ENCODE results near the gene ICAM1. TPM values are rescaled to one million over a fixed set of nuclear protein-coding genes. Genes with fewer than 3 reads are reported as not detected.

Gene ICAM1
- total RNA-seq, 1 donor from 2014 or later = 6.4 TPM

DNA sequence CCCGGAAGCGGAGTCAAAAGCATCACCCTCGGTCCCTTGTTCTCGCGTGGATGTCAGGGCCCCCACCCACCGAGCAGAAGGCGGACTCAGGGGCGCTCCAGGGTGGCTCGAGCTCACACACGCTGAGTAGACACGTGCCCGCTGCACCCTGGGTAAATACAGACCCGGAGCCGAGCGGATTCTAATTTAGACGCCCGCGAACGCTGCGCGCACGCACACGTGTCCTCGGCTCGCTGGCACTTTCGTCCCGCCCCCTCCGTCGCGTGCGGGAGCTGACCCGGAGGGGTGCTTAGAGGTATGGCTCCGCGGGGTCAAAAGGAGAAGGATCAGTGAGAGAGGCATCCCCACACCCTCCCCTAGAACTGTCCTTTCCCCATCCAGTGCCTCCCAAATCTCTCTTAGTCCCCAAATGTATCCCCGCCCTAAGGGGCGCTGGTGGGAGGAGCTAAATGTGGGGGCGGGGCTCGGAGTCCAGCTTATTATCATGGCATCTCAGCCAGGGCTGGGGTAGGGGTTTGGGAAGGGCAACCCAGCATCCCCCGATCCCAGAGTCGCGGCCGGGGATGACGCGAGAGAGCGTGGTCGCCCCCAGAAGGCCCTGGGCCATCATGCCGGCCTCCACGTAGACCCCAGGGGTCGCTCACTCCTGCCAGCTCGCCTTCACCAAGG lies 18.4 kb downstream of the ICAM1 start:
- intact Hi-C loops (cut with DNase I) = no loop called here
- DNase-seq = no peak
- ATAC-seq (ENCODE audit: poor library complexity) = no peak

DNA sequence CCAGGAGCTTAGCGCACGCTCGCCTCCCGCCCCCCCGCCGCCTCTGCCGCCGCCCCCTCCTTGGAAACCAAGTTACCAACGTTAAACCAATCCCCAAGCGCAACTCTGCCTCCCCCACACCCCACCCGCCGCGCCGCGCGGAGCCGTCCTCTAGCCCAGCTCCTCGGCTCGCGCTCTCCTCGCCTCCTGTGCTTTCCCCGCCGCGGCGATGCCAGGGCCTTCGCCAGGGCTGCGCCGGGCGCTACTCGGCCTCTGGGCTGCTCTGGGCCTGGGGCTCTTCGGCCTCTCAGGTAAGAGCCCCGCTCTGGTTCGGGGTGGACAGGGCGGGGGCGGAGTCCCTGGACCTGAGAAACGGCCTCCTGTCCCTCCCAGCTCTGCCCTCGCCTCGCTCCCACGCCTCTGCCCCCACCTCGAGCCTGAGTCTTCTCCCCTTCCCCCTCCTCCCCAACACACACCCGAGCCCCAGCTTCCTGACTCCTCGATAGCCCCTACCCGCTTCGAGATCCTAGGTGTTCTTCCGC lies 19.0 kb downstream of the ICAM1 start, which contains the start of gene ICAM5:
Gene ICAM5 (plus strand): TSS at position 117 of the 521 bp plus-strand sequence. CDS start 92 bp downstream, at position 209.
- DNase-seq (no peak), ATAC-seq (ENCODE audit: poor library complexity) (no peak)
- intact Hi-C loops (cut with DNase I) = no loop called here

DNA sequence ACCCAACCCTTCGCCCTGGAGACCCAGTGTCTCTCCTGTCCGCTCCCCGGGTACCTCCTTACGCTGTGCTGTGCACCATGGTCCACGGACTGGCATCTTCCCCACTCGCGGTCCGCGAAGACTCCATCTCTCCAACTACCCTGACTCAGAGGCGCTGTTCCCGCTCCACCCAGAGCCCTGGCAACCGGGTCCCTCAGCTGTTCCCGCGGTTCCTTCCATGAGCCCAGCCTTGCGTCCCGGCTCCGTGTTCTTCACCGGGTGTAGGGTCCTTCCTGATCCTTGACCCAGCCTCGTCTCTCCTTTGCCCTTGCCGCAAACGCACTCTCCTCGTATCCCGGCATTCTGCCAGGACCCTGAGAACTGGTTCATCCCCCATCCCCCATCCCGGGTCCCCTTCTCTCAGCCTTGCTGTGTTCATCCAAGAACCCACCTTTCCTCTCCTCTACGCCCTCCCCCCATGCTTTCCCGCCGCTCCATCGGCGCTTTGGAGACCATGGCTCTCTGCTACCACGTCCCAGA lies 19.5 kb downstream of the ICAM1 start:
- ATAC-seq (ENCODE audit: poor library complexity) (no peak), DNase-seq (no peak)
- intact Hi-C loops (cut with DNase I) = no loop called here

DNA sequence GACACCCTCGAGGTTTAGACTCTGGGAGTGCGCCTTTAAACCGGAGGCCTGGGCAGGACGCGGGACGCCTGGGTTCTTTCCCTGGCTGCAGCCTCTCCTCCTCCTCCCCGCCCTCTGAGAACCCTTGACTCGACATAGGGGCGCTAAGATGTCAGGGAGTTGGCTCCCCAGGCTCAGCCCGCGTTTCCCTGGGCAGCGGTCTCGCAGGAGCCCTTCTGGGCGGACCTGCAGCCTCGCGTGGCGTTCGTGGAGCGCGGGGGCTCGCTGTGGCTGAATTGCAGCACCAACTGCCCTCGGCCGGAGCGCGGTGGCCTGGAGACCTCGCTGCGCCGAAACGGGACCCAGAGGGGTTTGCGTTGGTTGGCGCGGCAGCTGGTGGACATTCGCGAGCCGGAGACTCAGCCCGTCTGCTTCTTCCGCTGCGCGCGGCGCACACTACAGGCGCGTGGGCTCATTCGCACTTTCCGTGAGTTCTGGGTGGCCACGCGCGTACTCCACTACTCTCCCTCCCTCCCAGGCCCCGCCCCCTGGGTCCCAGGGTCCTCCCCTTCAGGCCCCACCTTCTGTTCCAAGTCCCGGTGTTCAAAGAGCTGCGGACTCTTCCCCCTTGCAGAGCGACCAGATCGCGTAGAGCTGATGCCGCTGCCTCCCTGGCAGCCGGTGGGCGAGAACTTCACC lies 20.1 kb downstream of the ICAM1 start:
- peak; percentile 83 for DNase-seq
- intact Hi-C loops (cut with DNase I) = no loop called here
- ATAC-seq (ENCODE audit: poor library complexity) = peak; percentile 50

DNA sequence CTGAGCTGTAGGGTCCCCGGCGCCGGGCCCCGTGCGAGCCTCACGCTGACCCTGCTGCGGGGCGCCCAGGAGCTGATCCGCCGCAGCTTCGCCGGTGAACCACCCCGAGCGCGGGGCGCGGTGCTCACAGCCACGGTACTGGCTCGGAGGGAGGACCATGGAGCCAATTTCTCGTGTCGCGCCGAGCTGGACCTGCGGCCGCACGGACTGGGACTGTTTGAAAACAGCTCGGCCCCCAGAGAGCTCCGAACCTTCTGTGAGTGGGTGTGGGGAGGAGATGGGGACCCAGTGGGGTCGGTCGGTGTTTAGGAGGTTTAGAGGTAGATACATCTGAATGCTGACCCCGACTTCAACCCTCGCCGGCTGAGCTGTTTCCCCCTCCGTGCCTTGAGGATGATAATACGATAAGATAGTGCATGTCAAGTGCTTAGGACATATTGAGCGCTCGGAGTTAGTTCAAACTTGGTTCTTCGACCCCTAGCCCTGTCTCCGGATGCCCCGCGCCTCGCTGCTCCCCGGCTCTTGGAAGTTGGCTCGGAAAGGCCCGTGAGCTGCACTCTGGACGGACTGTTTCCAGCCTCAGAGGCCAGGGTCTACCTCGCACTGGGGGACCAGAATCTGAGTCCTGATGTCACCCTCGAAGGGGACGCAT lies 20.8 kb downstream of the ICAM1 start:
- no peak for DNase-seq
- intact Hi-C loops (cut with DNase I) = no loop called here
- no peak for ATAC-seq (ENCODE audit: poor library complexity)

DNA sequence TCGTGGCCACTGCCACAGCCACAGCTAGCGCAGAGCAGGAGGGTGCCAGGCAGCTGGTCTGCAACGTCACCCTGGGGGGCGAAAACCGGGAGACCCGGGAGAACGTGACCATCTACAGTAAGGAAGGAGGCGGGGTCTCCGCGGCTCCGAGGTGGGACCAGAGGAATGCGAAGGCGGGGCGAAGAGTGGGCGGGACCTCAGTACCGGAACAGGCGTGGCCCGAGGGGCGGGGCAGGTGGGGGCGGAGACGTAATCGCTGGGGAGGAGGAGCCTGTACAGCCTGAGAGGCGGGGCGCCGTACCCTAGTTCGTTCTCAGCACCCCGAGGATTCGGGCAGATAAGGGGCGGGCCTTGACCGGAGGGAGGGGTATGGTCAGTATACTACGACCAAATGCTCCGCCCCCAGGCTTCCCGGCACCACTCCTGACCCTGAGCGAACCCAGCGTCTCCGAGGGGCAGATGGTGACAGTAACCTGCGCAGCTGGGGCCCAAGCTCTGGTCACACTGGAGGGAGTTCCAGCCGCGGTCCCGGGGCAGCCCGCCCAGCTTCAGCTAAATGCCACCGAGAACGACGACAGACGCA lies 21.4 kb downstream of the ICAM1 start:
- DNase-seq (peak; percentile 88), ATAC-seq (ENCODE audit: poor library complexity) (peak; percentile 68)
- intact Hi-C loops (cut with DNase I) = no loop called here

DNA sequence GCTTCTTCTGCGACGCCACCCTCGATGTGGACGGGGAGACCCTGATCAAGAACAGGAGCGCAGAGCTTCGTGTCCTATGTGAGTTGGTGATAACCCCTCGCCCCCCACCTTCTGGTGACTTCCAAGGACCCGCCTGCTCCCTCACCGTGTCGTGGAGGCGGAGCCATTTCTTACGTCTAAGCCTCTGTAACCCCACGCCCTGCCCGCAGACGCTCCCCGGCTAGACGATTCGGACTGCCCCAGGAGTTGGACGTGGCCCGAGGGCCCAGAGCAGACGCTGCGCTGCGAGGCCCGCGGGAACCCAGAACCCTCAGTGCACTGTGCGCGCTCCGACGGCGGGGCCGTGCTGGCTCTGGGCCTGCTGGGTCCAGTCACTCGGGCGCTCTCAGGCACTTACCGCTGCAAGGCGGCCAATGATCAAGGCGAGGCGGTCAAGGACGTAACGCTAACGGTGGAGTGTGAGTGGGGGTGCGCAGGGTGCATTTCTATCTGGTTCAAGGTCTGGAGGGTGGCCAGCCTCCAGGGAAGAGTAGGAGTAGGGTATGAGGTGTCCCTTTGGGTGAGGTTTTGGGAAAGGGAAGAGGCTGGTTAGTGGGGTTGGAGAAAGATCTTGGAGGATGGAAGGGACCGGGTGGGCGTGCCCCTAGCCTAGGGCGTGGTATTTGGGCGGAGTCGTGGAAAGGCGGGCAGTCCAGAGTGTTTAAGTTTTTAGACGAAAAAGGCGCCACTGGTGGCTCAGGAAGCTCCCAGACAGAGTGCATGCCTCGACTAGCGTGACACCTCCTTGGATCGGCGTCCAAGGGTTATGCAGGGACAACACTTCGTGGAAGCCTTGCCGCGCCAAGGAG lies 22.1 kb downstream of the ICAM1 start:
- intact Hi-C loops (cut with DNase I) = no loop called here
- DNase-seq = no peak
- ATAC-seq (ENCODE audit: poor library complexity) = no peak

DNA sequence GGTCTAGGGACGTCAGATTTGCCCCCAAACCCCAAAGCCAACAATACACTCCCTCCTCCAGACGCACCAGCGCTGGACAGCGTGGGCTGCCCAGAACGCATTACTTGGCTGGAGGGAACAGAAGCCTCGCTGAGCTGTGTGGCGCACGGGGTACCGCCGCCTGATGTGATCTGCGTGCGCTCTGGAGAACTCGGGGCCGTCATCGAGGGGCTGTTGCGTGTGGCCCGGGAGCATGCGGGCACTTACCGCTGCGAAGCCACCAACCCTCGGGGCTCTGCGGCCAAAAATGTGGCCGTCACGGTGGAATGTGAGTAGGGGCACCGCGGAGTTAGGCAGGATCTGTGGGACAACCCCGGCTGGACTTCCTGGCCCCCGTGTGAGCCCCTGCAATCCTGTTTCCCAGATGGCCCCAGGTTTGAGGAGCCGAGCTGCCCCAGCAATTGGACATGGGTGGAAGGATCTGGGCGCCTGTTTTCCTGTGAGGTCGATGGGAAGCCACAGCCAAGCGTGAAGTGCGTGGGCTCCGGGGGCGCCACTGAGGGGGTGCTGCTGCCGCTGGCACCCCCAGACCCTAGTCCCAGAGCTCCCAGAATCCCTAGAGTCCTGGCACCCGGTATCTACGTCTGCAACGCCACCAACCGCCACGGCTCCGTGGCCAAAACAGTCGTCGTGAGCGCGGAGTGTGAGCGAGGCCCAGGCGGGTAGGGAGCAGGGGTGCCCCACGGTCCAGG lies 22.9 kb downstream of the ICAM1 start:
- ATAC-seq (ENCODE audit: poor library complexity) (no peak), DNase-seq (no peak)
- intact Hi-C loops (cut with DNase I) = no loop called here

DNA sequence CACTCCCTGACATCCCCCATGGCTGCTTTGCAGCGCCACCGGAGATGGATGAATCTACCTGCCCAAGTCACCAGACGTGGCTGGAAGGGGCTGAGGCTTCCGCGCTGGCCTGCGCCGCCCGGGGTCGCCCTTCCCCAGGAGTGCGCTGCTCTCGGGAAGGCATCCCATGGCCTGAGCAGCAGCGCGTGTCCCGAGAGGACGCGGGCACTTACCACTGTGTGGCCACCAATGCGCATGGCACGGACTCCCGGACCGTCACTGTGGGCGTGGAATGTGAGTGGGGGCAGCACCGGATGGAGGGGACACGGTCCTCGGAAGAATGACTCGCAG lies 23.4 kb downstream of the ICAM1 start:
- DNase-seq (no peak), ATAC-seq (ENCODE audit: poor library complexity) (no peak)
- intact Hi-C loops (cut with DNase I) = no loop called here

DNA sequence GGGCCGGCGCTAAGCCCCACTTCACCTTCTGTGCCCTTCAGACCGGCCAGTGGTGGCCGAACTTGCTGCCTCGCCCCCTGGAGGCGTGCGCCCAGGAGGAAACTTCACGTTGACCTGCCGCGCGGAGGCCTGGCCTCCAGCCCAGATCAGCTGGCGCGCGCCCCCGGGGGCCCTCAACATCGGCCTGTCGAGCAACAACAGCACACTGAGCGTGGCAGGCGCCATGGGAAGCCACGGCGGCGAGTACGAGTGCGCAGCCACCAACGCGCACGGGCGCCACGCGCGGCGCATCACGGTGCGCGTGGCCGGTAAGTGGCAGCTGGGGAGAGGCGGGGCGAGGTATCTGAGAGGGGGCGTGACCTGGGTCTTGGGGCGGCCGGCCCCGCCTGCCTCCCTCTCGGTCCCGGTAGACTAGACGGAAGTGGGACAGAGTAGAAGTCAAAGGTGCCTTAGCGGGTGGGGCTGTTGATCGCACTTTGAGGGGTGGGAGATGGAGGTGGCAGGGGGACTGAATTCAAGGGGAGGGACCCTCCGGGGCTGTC lies 24.5 kb downstream of the ICAM1 start:
- peak; percentile 24 for ATAC-seq (ENCODE audit: poor library complexity)
- DNase-seq = peak; percentile 73
- intact Hi-C loops (cut with DNase I) = no loop called here

DNA sequence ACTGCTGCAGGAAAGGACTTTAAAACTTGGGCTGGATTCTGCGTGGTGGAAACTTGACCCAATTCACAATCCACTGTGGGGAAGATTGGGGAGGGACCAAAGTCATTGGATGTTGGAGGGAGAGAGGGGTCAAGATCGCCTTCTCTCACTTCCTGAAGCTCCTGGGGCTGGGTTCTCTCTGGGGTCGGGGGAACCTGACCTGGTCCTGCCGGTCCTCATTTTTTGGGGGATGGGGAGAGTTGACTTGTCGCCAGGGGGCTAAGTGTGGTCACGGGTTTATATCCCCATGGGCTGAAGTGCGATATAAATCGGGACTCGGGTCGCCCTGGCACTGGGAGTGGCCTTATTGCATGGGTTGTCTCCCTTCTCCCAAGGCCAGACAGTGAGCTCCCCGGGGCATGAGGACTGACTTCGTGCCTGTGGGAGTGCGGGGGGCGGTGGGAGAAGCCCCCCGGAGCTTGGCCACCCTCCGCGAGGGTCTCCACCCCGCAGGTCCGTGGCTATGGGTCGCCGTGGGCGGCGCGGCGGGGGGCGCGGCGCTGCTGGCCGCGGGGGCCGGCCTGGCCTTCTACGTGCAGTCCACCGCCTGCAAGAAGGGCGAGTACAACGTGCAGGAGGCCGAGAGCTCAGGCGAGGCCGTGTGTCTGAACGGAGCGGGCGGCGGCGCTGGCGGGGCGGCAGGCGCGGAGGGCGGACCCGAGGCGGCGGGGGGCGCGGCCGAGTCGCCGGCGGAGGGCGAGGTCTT lies 25.1 kb downstream of the ICAM1 start:
- intact Hi-C loops (cut with DNase I) = no loop called here
- no peak for DNase-seq
- no peak for ATAC-seq (ENCODE audit: poor library complexity)

DNA sequence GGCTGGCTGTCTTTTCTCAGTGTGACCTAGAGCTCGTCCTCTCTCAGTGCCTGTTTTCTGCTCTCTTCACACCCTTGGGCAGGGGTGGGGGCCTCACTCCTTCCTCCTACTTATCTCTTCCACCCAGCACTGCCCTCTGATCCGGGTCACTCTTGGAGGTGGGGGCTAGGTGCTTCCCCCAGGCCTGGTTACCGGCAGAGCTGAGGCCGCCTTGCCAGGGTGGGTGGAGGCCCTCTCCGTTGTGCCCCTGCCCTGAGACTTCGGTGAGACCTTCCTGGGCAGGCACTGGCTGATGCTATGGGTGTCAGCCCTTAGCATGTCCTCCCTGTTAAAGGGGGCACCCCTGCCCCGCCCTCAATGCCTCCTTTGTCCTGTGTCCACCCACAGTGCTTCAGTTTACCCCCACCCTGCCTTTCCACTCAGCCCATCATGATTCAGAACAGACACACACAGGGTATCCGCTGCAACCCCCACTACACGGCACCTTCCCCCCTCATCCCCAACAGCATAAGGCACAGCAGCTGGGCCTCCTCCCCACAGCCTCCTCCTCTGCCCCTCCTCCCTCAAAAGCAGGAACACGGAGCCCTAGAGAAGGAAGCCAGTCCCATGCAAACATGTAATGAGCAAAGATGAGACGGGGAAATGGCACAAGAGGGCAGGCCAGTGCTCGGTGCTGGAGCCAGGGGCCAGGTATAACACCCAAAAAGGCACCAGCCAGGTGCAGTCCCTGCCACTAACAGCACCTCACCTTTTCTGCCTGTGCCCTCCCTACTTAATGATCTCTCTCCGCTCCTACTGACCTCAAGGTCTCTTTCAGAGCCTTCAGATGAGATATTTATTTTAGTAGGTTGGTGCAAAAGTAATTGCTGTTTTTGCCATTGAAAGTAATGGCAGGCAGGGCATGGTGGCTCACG lies 28.9 kb downstream of the ICAM1 start:
- DNase-seq (no peak), ATAC-seq (ENCODE audit: poor library complexity) (no peak)
- intact Hi-C loops (cut with DNase I) = no loop called here

DNA sequence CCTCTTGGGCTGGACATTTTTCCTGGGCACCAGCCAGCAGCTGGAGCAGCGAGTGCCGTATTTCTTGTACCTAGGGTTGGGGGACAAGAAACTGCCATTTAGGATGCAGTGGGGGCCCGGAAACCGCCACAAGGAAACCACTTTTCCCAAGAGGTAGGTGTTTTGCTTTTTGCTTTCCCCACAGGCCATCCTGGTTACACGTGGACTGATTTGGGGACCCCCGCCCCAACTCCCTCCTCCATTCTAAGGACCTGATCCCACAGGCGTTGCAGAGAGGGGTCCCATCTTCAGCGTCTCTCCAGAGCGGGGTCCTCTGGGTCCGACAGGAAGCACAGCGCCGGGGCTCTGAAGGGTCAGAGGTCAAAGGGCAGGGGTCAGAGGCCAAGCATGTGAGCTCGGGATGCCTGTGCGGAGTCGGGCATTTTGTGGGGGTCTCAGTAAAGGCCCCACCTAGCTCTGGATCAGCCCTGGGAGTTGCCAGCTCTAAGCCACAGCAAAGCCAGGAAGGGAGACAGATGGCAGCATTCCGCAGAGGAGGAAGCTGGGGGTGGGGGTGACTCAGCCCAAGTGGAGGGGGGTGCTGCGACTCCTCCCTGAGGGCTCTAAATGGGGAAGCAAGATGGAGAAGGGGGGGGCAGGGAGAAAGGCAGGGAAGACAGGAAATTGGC lies 34.4 kb downstream of the ICAM1 start:
- DNase-seq (peak; percentile 63), ATAC-seq (ENCODE audit: poor library complexity) (peak; percentile 64)
- intact Hi-C loops (cut with DNase I) = no loop called here

DNA sequence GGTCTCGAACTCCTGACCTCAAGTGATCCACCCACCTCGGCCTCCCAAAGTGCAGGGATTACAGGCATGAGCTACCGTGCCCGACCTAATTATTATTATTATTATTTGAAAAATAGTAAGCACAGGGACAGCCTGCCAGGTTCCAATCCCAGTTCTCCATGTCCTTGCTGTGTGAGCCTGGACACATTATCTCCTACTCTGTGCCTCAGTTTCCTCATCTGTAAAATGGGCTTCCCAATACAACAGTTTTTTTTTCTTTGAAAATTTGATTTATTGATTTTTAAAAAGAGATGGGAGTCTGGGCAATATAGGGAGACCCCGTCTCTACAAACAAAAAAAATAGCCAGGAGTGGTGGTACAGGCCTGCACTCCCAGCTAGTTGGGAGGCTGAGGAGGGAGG lies 35.4 kb downstream of the ICAM1 start:
- no peak for DNase-seq
- intact Hi-C loops (cut with DNase I) = no loop called here
- ATAC-seq (ENCODE audit: poor library complexity) = no peak

DNA sequence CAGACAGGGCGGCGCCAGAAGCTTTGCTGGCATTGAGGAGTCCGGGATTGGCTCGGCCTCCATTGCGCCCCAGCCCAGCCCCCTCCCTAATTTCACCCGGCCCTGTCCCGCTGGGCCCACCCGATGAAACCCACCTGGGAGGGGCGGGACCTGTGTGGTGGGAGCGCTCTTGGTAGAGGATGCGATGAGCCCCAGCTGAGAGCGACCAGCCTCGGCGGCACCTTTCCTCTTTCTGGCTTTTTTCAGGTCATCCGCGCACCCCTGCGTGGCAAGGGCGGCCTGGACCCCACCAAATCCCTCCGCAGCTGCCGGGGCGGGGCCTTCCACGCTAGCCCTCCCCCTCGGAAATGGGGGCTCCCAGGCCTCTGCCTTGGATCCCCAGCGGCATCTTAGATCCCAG lies 38.5 kb downstream of the ICAM1 start, which contains the start of gene ZGLP1:
Gene ZGLP1 (minus strand): TSS at position 393 of the 400 bp plus-strand sequence.
- DNase-seq (no peak), ATAC-seq (ENCODE audit: poor library complexity) (no peak)
- intact Hi-C loops (cut with DNase I) = no loop called here

Measured in Right ventricle myocardium superior (tissue), 1 donor.